Endodermal cell (in vitro differentiated cells): ENCODE measurements around the gene CNNM3. TPM values are rescaled to one million over a fixed set of nuclear protein-coding genes. Genes with fewer than 3 reads are reported as not detected.

ENCODE experiments used
- DNase-seq: peaks from one replicate; pipeline ENCODE4 v3.0.0-alpha.2; 2017
- H3K27ac ChIP-seq: 2 replicates; pipeline ENCODE4 v1.5.1; 2013; ENCODE audit warnings: mild to moderate bottlenecking, low read depth, low read length, moderate library complexity
- H3K27me3 ChIP-seq: 2 replicates; pipeline ENCODE4 v1.6.1; 2013; ENCODE audit warnings: mild to moderate bottlenecking, low read length, moderate library complexity; ENCODE audit not compliant: insufficient read depth, control insufficient read depth, poor library complexity, severe bottlenecking
- H3K36me3 ChIP-seq: 2 replicates; pipeline ENCODE4 v1.7.0; 2013; ENCODE audit warnings: mild to moderate bottlenecking, low read length, moderate library complexity; ENCODE audit not compliant: control insufficient read depth, insufficient read depth
- H3K4me1 ChIP-seq: one replicate; pipeline ENCODE4 v1.7.0; 2013; ENCODE audit warnings: low read length; ENCODE audit not compliant: control insufficient read depth, insufficient read depth
- H3K4me3 ChIP-seq: 2 replicates; pipeline ENCODE4 v1.5.1; 2013; ENCODE audit warnings: mild to moderate bottlenecking, low read length, moderate library complexity
- H3K9ac ChIP-seq: 2 replicates; pipeline ENCODE4 v1.6.1; 2013; ENCODE audit warnings: mild to moderate bottlenecking, low read length, moderate library complexity; ENCODE audit not compliant: poor library complexity, severe bottlenecking; ENCODE audit errors: extremely low read depth
- H3K9me3 ChIP-seq: 2 replicates; pipeline ENCODE4 v1.6.1; 2013; ENCODE audit warnings: mild to moderate bottlenecking, low read length, moderate library complexity; ENCODE audit not compliant: control insufficient read depth
- H3K27ac Mint-ChIP-seq: 2 replicates; pipeline ENCODE4 v1.8.0; 2020; ENCODE audit warnings: mixed read lengths
- H3K27me3 Mint-ChIP-seq: 2 replicates; pipeline ENCODE4 v1.8.0; 2021; ENCODE audit warnings: mild to moderate bottlenecking, mixed read lengths; ENCODE audit not compliant: insufficient read depth
- H3K36me3 Mint-ChIP-seq: 2 replicates; pipeline ENCODE4 v1.8.0; 2020; ENCODE audit warnings: low read depth, mixed read lengths
- H3K4me1 Mint-ChIP-seq: 2 replicates; pipeline ENCODE4 v1.8.0; 2020; ENCODE audit warnings: mixed read lengths
- H3K4me3 Mint-ChIP-seq: 2 replicates; pipeline ENCODE4 v1.8.0; 2020; ENCODE audit warnings: mild to moderate bottlenecking, moderate library complexity, mixed read lengths
- H3K9me3 Mint-ChIP-seq: 2 replicates; pipeline ENCODE4 v1.8.0; 2020; ENCODE audit warnings: mild to moderate bottlenecking, mixed read lengths
- WGBS, 2 experiments: methylation state at CpG; one replicate each; pipeline versions ENCODE4 v1.1.5 to v1.1.7; 2013; ENCODE audit warnings: missing lambda C conversion rate in 2 of 2, mixed read lengths in 1 of 2; ENCODE audit not compliant: insufficient coverage in 1 of 2, insufficient read length in 1 of 2; 5-methylcytosine and 5-hydroxymethylcytosine counted together
- total RNA-seq, 2 donors: library from RNA; stranded (reverse); fragmentation: NEBNext Ultra II Directional in 1 of 2; extraction: Animal tissue kit (Norgen Biotek cat#: 25700) in 1 of 2; gene quantifications; 2 replicates in 1 of 2; 3 replicates in 1 of 2; pipeline ENCODE4 v1.2.1, GENCODE V29; 2021
- TF ChIP-seq, protein P1 (sequence below): fragments of 200-600 bp; sonication (generic); conservative IDR thresholded peaks from 2 replicates; pipeline ENCODE4 v1.5.0; 2021; ENCODE audit warnings: antibody characterized with exemption, mild to moderate bottlenecking

Gene CNNM3
- total RNA-seq, 2 donors from 2014 or later, result 33.1 to 34.8 TPM

- Mint-ChIP-seq H3K4me3 (no peak overlapping the region), H3K9me3 (no peaks in the 10 kb centered on the region), H3K4me1 (peaks cover 18% of the 10 kb centered on the region), H3K27me3 (no peaks in the 10 kb centered on the region), H3K36me3 (peaks cover 48% of the 10 kb centered on the region), H3K27ac (no peak overlapping the region)
- no peaks in the 10 kb centered on the region for H3K9me3 ChIP-seq
- H3K36me3 ChIP-seq, result peaks cover 65% of the 10 kb centered on the region
- H3K27ac ChIP-seq, result no peak overlapping the region
- TF ChIP-seq, protein P1, sequence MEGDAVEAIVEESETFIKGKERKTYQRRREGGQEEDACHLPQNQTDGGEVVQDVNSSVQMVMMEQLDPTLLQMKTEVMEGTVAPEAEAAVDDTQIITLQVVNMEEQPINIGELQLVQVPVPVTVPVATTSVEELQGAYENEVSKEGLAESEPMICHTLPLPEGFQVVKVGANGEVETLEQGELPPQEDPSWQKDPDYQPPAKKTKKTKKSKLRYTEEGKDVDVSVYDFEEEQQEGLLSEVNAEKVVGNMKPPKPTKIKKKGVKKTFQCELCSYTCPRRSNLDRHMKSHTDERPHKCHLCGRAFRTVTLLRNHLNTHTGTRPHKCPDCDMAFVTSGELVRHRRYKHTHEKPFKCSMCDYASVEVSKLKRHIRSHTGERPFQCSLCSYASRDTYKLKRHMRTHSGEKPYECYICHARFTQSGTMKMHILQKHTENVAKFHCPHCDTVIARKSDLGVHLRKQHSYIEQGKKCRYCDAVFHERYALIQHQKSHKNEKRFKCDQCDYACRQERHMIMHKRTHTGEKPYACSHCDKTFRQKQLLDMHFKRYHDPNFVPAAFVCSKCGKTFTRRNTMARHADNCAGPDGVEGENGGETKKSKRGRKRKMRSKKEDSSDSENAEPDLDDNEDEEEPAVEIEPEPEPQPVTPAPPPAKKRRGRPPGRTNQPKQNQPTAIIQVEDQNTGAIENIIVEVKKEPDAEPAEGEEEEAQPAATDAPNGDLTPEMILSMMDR, result no peak
- WGBS, 2 experiments, result 95% methylated on average over 13 to 19 of the region's 19 CpGs
- no peak overlapping the region for H3K9ac ChIP-seq
- peaks cover 5% of the 10 kb centered on the region for H3K4me1 ChIP-seq
- peak; percentile 31 for DNase-seq
- no peak overlapping the region for H3K4me3 ChIP-seq
- no peaks in the 10 kb centered on the region for H3K27me3 ChIP-seq
Measured at GRCh38 chr2:96863575-96864342, 47.7 kb downstream of the CNNM3 start.

GRCh38 chr2:96864343-96865091, 48.4 kb downstream of the CNNM3 start:
- Mint-ChIP-seq H3K36me3 (peaks cover 48% of the 10 kb centered on the region), H3K27me3 (no peaks in the 10 kb centered on the region), H3K4me3 (no peak overlapping the region), H3K9me3 (no peaks in the 10 kb centered on the region), H3K27ac (no peak overlapping the region), H3K4me1 (peaks cover 10% of the 10 kb centered on the region)
- 96 to 98% methylated on average over 17 to 25 of the region's 25 CpGs for WGBS, 2 experiments
- H3K9ac ChIP-seq, result no peak overlapping the region
- no peaks in the 10 kb centered on the region for H3K4me1 ChIP-seq
- H3K9me3 ChIP-seq, result no peaks in the 10 kb centered on the region
- DNase-seq, result no peak
- TF ChIP-seq, protein P1, result no peak
- H3K36me3 ChIP-seq, result peaks cover 65% of the 10 kb centered on the region
- no peak overlapping the region for H3K4me3 ChIP-seq
- H3K27ac ChIP-seq, result no peak overlapping the region
- H3K27me3 ChIP-seq, result no peaks in the 10 kb centered on the region

- TF ChIP-seq, protein P1, result no peak
- Histone ChIP-seq H3K4me1 (no peaks in the 10 kb centered on the region), H3K27ac (no peak overlapping the region), H3K36me3 (peaks cover 60% of the 10 kb centered on the region), H3K9me3 (no peaks in the 10 kb centered on the region), H3K9ac (no peak overlapping the region), H3K4me3 (no peak overlapping the region), H3K27me3 (no peaks in the 10 kb centered on the region)
- H3K36me3 Mint-ChIP-seq, result peaks cover 44% of the 10 kb centered on the region
- peaks cover 12% of the 10 kb centered on the region for H3K4me1 Mint-ChIP-seq
- no peaks in the 10 kb centered on the region for H3K9me3 Mint-ChIP-seq
- DNase-seq, result no peak
- WGBS, 2 experiments, result 95 to 100% methylated on average over 7 to 16 of the region's 16 CpGs
- no peak overlapping the region for H3K4me3 Mint-ChIP-seq
- H3K27me3 Mint-ChIP-seq, result no peaks in the 10 kb centered on the region
- no peak overlapping the region for H3K27ac Mint-ChIP-seq
Measured at GRCh38 chr2:96865654-96866053, 49.6 kb downstream of the CNNM3 start.
